HG02610 (cell line): Measurements from ENCODE around the gene PLA2R1.
"Not testable (repeated sequence)": the region's sequence is repeated elsewhere in the genome, so short reads cannot be mapped to it uniquely, and the experiment has no call there.

ENCODE experiments used
- ATAC-seq: cut with Tn5 transposase; IDR thresholded peaks from one replicate; pipeline ENCODE4 v1.9.1; 2021; ENCODE audit warnings: mild to moderate bottlenecking, moderate library complexity; ENCODE audit not compliant: unreplicated experiment

PLA2R1 gene

GRCh38 chr2:160063879-160064612 lies 1.6 kb upstream of the PLA2R1 start:
- no peak for ATAC-seq

GRCh38 chr2:160063271-160063670 lies 856 bp upstream of the PLA2R1 start:
- no peak for ATAC-seq

GRCh38 chr2:160061944-160062291 lies 497 bp downstream of the PLA2R1 start:
- ATAC-seq = no peak

- ATAC-seq = no peak
Observed at GRCh38 chr2:160061533-160061932, 882 bp downstream of the PLA2R1 start.

GRCh38 chr2:160060297-160060696 lies 2.1 kb downstream of the PLA2R1 start:
- ATAC-seq = no peak

GRCh38 chr2:160057356-160057755 lies 5.1 kb downstream of the PLA2R1 start:
- no peak for ATAC-seq

GRCh38 chr2:160055726-160056108 lies 6.7 kb downstream of the PLA2R1 start:
- no peak for ATAC-seq

GRCh38 chr2:160054984-160055725 lies 7.3 kb downstream of the PLA2R1 start:
- ATAC-seq = no peak

- ATAC-seq = no peak
Observed at GRCh38 chr2:160053946-160054345, 8.5 kb downstream of the PLA2R1 start.

- ATAC-seq = no peak
Observed at GRCh38 chr2:160052531-160052930, 9.9 kb downstream of the PLA2R1 start.

- ATAC-seq = no peak
Observed at GRCh38 chr2:160051371-160051800, 11.0 kb downstream of the PLA2R1 start.

GRCh38 chr2:160050147-160050546 lies 12.3 kb downstream of the PLA2R1 start:
- ATAC-seq = no peak

- no peak for ATAC-seq
Observed at GRCh38 chr2:160045703-160046210, 16.7 kb downstream of the PLA2R1 start.

- no peak for ATAC-seq
Observed at GRCh38 chr2:160044728-160045127, 17.7 kb downstream of the PLA2R1 start.

GRCh38 chr2:160043265-160043664 lies 19.1 kb downstream of the PLA2R1 start:
- no peak for ATAC-seq

- no peak for ATAC-seq
Observed at GRCh38 chr2:160042054-160042453, 20.4 kb downstream of the PLA2R1 start.

GRCh38 chr2:160041091-160041490 lies 21.3 kb downstream of the PLA2R1 start:
- no peak for ATAC-seq

- ATAC-seq = no peak
Observed at GRCh38 chr2:160039166-160039903, 23.1 kb downstream of the PLA2R1 start.

GRCh38 chr2:160038662-160039061 lies 23.8 kb downstream of the PLA2R1 start:
- not testable (repeated sequence) for ATAC-seq

- ATAC-seq = no peak
Observed at GRCh38 chr2:160036736-160037135, 25.7 kb downstream of the PLA2R1 start.

GRCh38 chr2:160035125-160035524 lies 27.3 kb downstream of the PLA2R1 start:
- ATAC-seq = no peak

GRCh38 chr2:160034396-160034795 lies 28.0 kb downstream of the PLA2R1 start:
- ATAC-seq = no peak
